GM19240 (cell line): Measurements from ENCODE around the gene CIP2A.

Experiments used
- DNase-seq: peaks from one replicate; pipeline ENCODE4 v3.0.0; 2011; ENCODE audit warnings: low spot score; ENCODE audit not compliant: insufficient read length

Gene CIP2A

GRCh38 chr3:108564564-108564963 lies 24.7 kb downstream of the CIP2A start:
- no peak for DNase-seq

GRCh38 chr3:108562565-108562964 lies 26.7 kb downstream of the CIP2A start:
- no peak for DNase-seq

GRCh38 chr3:108555966-108556581 lies 33.2 kb downstream of the CIP2A start:
- no peak for DNase-seq

GRCh38 chr3:108554913-108555571 lies 34.2 kb downstream of the CIP2A start:
- no peak for DNase-seq

GRCh38 chr3:108554229-108554628 lies 35.0 kb downstream of the CIP2A start:
- no peak for DNase-seq

GRCh38 chr3:108552267-108553159 lies 36.7 kb downstream of the CIP2A start:
- no peak for DNase-seq

GRCh38 chr3:108548886-108549285 lies 40.4 kb downstream of the CIP2A start:
- DNase-seq, result no peak

GRCh38 chr3:108548304-108548703 lies 40.9 kb downstream of the CIP2A start:
- no peak for DNase-seq

GRCh38 chr3:108546692-108547091 lies 42.5 kb downstream of the CIP2A start:
- no peak for DNase-seq

GRCh38 chr3:108546247-108546646 lies 43.0 kb downstream of the CIP2A start:
- DNase-seq, result no peak

GRCh38 chr3:108538083-108538482 lies 51.2 kb downstream of the CIP2A start:
- no peak for DNase-seq

GRCh38 chr3:108528459-108529252 lies 60.6 kb downstream of the CIP2A start:
- no peak for DNase-seq

- no peak for DNase-seq
Measured at GRCh38 chr3:108527817-108528216, 61.4 kb downstream of the CIP2A start.

GRCh38 chr3:108527109-108527508 lies 62.1 kb downstream of the CIP2A start:
- no peak for DNase-seq

GRCh38 chr3:108525971-108526370 lies 63.3 kb downstream of the CIP2A start:
- no peak for DNase-seq

- no peak for DNase-seq
Measured at GRCh38 chr3:108525256-108525655, 64.0 kb downstream of the CIP2A start.

- DNase-seq, result no peak
Measured at GRCh38 chr3:108524537-108524936, 64.7 kb downstream of the CIP2A start.

- DNase-seq, result no peak
Measured at GRCh38 chr3:108518895-108519294, 70.3 kb downstream of the CIP2A start.

GRCh38 chr3:108516881-108517280 lies 72.4 kb downstream of the CIP2A start:
- DNase-seq, result no peak

GRCh38 chr3:108513961-108514360 lies 75.3 kb downstream of the CIP2A start:
- no peak for DNase-seq

GRCh38 chr3:108512671-108513070 lies 76.6 kb downstream of the CIP2A start:
- no peak for DNase-seq
